Chondrocyte (in vitro differentiated cells): ENCODE data around the gene EPHB4. TPM values are rescaled to one million over a fixed set of nuclear protein-coding genes. Genes with fewer than 3 reads are reported as not detected.
"Not testable (repeated sequence)": the region's sequence is repeated elsewhere in the genome, so short reads cannot be mapped to it uniquely, and the experiment has no call there.

Experiments
- DNase-seq: peaks from one replicate; pipeline ENCODE4 v3.0.0; 2021; ENCODE audit warnings: mixed read lengths, low spot score
- H3K27ac Mint-ChIP-seq: one replicate; pipeline ENCODE4 v1.8.0; 2021; ENCODE audit warnings: mild to moderate bottlenecking, moderate library complexity, mixed read lengths; ENCODE audit not compliant: unreplicated experiment
- H3K27me3 Mint-ChIP-seq: 2 replicates; pipeline ENCODE4 v1.8.0; 2021; ENCODE audit warnings: low read depth, mixed read lengths
- H3K36me3 Mint-ChIP-seq: 2 replicates; pipeline ENCODE4 v1.8.0; 2021; ENCODE audit warnings: low read depth, mixed read lengths
- H3K4me1 Mint-ChIP-seq: 2 replicates; pipeline ENCODE4 v1.8.0; 2021; ENCODE audit warnings: low read depth, mild to moderate bottlenecking, mixed read lengths
- H3K4me3 Mint-ChIP-seq: one replicate; pipeline ENCODE4 v1.8.0; 2021; ENCODE audit warnings: mild to moderate bottlenecking, moderate library complexity, mixed read lengths; ENCODE audit not compliant: unreplicated experiment
- H3K9me3 Mint-ChIP-seq: 2 replicates; pipeline ENCODE4 v1.8.0; 2021; ENCODE audit warnings: low read depth, mixed read lengths
- total RNA-seq: library from RNA; stranded (reverse); gene quantifications from 3 replicates; pipeline ENCODE4 v1.2.1, GENCODE V29; 2021
- TF ChIP-seq, protein P1 (sequence below): fragments of 200-600 bp; sonication (generic); IDR thresholded peaks from 2 replicates; pipeline ENCODE4 v1.5.0; 2021; ENCODE audit warnings: antibody characterized with exemption, mild to moderate bottlenecking, moderate library complexity

Gene EPHB4
- total RNA-seq, 1 donor from 2014 or later: 60.7 TPM

DNA sequence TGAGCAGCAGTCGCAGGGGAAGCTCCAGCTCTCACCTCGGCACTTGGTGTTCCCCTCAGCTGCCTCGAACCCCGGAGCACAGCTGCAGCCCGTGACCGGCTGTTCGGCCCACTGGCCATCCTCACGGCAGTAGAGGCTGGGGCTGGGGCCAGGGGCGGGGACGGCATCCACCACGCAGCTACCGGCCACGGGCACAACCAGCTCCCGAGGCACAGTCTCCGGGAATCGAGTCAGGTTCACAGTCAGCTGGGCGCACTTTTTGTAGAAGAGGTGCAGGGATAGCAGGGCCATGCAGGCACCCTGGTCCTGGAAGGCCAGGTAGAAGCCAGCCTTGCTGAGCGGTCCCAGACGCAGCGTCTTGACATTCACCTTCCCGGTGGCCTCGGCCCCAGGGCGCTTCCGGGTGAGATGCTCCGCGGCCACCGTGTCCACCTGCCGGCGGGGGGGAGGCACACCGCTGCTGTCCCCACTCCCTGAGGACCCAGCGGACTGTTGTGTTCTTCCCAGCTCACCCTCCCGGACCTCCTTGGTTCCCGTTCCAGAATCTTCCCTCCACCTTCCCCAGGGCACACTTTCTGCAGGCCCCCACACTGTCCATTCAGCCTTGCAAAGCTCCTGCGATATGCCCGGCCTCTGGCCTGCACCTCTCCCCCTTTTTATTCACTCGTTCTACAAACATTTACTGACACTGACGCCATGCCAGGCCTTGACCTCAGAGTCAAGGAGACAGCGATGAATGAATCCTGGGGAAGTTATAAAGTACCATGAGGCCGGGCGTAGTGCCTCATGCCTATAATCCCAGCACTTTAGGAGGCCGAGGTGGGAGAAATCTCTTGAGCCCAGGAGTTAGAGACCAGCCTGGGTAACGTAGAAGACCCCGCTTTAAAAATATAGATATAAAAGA, 4.8 kb downstream of the EPHB4 start:
- Mint-ChIP-seq H3K27me3 (no peaks in the 10 kb centered on the region), H3K36me3 (peaks cover 26% of the 10 kb centered on the region), H3K4me1 (peaks cover 21% of the 10 kb centered on the region), H3K9me3 (no peaks in the 10 kb centered on the region), H3K27ac (no peak overlapping the region), H3K4me3 (no peak overlapping the region)
- no peak for DNase-seq
- TF ChIP-seq, protein P1, sequence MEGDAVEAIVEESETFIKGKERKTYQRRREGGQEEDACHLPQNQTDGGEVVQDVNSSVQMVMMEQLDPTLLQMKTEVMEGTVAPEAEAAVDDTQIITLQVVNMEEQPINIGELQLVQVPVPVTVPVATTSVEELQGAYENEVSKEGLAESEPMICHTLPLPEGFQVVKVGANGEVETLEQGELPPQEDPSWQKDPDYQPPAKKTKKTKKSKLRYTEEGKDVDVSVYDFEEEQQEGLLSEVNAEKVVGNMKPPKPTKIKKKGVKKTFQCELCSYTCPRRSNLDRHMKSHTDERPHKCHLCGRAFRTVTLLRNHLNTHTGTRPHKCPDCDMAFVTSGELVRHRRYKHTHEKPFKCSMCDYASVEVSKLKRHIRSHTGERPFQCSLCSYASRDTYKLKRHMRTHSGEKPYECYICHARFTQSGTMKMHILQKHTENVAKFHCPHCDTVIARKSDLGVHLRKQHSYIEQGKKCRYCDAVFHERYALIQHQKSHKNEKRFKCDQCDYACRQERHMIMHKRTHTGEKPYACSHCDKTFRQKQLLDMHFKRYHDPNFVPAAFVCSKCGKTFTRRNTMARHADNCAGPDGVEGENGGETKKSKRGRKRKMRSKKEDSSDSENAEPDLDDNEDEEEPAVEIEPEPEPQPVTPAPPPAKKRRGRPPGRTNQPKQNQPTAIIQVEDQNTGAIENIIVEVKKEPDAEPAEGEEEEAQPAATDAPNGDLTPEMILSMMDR: no peak

- H3K9me3 Mint-ChIP-seq: no peaks in the 10 kb centered on the region
- H3K27ac Mint-ChIP-seq: no peak overlapping the region
- TF ChIP-seq, protein P1: no peak
Measured at GRCh38 chr7:100819586-100819985, 7.7 kb downstream of the EPHB4 start.

DNA sequence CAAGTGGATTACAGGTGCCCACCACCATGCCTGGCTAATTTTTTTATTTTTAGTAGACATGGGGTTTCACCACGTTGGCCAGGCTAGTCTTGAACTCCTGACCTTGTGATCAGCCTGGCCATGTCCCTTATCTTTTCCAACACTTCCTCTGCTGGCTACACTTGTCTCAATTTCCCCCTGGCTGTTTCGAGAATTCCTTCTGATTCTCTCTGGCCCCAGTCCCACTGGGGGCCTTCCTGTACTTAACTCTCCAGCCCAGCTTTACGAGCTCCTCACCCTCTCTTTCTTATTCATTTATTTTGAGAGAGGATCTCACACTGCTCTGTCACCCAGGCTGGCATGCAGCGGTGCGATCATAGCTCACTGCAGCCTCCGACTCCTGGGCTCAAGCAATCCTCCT, 8.5 kb downstream of the EPHB4 start:
- Mint-ChIP-seq H3K4me3 (no peak overlapping the region), H3K27me3 (no peaks in the 10 kb centered on the region), H3K27ac (no peak overlapping the region), H3K36me3 (peaks cover 41% of the 10 kb centered on the region), H3K4me1 (no peaks in the 10 kb centered on the region), H3K9me3 (no peaks in the 10 kb centered on the region)
- DNase-seq: no peak
- TF ChIP-seq, protein P1: no peak

More at GRCh38 chr7:100819586-100819985, 7.7 kb downstream of the EPHB4 start:
- Mint-ChIP-seq H3K4me3 (no peak overlapping the region), H3K27me3 (no peaks in the 10 kb centered on the region), H3K4me1 (peaks cover 2% of the 10 kb centered on the region), H3K36me3 (peaks cover 41% of the 10 kb centered on the region)
- no peak for DNase-seq

- no peak for DNase-seq
- Mint-ChIP-seq H3K4me3 (no peak overlapping the region), H3K4me1 (no peaks in the 10 kb centered on the region), H3K27ac (no peak overlapping the region), H3K36me3 (peaks cover 44% of the 10 kb centered on the region), H3K27me3 (no peaks in the 10 kb centered on the region), H3K9me3 (no peaks in the 10 kb centered on the region)
- TF ChIP-seq, protein P1: no peak
Measured at GRCh38 chr7:100818366-100818765, 9.0 kb downstream of the EPHB4 start.

- peaks cover 42% of the 10 kb centered on the region for H3K36me3 Mint-ChIP-seq
- no peak for DNase-seq
- TF ChIP-seq, protein P1: no peak
- no peaks in the 10 kb centered on the region for H3K9me3 Mint-ChIP-seq
- no peak overlapping the region for H3K27ac Mint-ChIP-seq
- no peaks in the 10 kb centered on the region for H3K4me1 Mint-ChIP-seq
- no peak overlapping the region for H3K4me3 Mint-ChIP-seq
- H3K27me3 Mint-ChIP-seq: no peaks in the 10 kb centered on the region
Measured at GRCh38 chr7:100817097-100817496, 10.2 kb downstream of the EPHB4 start.

DNA sequence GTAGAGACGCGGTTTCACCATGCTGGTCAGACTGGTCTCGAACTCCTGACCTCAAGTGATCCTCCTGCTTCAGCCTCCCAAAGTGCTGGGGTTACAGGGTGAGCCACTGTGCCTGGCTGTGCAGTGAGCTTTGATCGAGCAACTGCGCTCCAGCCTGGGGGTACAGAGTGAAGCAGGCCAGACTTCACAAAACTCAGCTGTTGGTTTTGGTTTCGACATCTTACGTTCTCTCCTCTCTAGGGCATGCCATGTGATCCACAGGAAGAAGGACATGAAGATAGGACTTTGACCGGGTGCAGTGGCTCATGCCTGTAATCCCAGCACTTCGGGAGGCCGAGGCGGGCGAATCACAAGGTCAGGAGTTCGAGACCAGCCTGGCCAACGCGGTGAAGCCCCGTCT, 10.8 kb downstream of the EPHB4 start:
- H3K9me3 Mint-ChIP-seq, H3K27ac Mint-ChIP-seq, DNase-seq, H3K4me1 Mint-ChIP-seq, H3K4me3 Mint-ChIP-seq, H3K27me3 Mint-ChIP-seq: not testable (repeated sequence)
- H3K36me3 Mint-ChIP-seq: peaks cover 38% of the 10 kb centered on the region
